Measurements from ENCODE around the gene KRT9.

Gene KRT9

DNA sequence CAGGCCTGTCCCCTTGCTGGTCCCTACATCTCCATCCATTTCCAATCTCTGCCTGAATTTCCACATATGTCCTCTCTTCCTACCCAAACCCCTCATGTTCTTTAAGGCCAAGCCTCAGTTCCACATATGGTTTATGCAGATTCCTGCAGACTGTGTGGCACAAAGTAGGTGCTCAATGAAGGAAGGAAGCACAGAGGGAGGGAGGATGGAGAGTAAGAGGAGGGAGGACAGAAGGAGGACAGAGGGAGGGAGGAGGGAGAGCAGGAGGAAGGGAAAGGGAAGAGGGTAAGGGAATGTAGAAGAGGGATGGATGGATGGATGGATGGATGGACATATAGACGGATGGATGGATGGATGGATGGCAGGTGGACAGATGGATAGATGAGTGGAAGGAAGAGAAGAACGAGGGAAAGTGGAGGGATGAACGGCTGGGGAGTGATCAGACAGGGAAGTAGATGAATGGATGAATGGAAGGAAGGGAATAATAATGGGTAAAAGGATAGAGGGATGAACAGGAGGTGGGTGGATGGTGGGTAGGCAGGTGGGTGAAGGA, 22.6 kb upstream of the KRT9 start:
- in situ Hi-C loops (cut with MboI; ENCODE audit: low sequenced_read_pairs, unreplicated experiment), result no loop called here

DNA sequence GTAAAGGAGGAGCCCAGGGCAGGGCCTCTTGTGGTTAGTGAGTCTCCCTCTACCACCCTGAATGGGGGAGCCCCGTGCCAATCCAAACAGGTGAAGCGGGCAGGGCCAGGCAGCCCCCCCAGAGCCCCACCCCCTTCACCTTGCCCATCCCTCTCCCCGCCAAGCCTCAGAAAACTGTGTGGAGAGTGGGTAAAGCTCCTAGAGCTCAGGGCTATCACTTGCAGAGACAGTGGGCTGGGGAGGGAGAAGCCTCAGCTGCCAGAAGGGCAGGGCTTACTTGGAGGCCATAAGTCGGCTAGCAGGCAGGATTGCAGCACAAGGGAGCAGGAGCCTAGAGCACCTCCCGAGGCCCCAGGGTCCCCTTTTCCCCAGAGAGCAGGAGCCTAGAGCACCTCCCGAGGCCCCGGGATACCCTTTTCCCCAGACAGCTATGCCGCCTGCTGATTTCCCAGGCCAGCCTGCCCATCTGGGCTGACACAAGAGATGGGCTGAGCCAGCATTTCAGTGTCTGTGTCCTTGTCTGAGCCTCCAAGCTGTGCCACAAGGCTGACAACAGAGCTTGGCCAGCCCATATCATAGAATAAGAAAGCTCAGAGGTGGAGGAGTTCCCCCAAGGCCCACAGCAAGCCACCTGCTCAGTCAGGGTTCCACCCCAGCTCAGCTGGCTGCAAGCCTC, 21.6 kb upstream of the KRT9 start:
- DNase-seq (ENCODE audit: low spot score), result no peak
- in situ Hi-C loops (cut with MboI; ENCODE audit: low sequenced_read_pairs, unreplicated experiment), result no loop called here
- TF ChIP-seq, protein P1, sequence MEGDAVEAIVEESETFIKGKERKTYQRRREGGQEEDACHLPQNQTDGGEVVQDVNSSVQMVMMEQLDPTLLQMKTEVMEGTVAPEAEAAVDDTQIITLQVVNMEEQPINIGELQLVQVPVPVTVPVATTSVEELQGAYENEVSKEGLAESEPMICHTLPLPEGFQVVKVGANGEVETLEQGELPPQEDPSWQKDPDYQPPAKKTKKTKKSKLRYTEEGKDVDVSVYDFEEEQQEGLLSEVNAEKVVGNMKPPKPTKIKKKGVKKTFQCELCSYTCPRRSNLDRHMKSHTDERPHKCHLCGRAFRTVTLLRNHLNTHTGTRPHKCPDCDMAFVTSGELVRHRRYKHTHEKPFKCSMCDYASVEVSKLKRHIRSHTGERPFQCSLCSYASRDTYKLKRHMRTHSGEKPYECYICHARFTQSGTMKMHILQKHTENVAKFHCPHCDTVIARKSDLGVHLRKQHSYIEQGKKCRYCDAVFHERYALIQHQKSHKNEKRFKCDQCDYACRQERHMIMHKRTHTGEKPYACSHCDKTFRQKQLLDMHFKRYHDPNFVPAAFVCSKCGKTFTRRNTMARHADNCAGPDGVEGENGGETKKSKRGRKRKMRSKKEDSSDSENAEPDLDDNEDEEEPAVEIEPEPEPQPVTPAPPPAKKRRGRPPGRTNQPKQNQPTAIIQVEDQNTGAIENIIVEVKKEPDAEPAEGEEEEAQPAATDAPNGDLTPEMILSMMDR (IDR thresholded peaks at IDR 0.05; ENCODE audit: borderline replicate concordance, control extremely low read depth, extremely low read depth, insufficient read depth, missing control alignments), result no peak

More for the DNA sequence above, 22.6 kb upstream of the KRT9 start:
- DNase-seq (ENCODE audit: low spot score), result no peak
- TF ChIP-seq, protein P1 (IDR thresholded peaks at IDR 0.05; ENCODE audit: borderline replicate concordance, control extremely low read depth, extremely low read depth, insufficient read depth, missing control alignments), result no peak

DNA sequence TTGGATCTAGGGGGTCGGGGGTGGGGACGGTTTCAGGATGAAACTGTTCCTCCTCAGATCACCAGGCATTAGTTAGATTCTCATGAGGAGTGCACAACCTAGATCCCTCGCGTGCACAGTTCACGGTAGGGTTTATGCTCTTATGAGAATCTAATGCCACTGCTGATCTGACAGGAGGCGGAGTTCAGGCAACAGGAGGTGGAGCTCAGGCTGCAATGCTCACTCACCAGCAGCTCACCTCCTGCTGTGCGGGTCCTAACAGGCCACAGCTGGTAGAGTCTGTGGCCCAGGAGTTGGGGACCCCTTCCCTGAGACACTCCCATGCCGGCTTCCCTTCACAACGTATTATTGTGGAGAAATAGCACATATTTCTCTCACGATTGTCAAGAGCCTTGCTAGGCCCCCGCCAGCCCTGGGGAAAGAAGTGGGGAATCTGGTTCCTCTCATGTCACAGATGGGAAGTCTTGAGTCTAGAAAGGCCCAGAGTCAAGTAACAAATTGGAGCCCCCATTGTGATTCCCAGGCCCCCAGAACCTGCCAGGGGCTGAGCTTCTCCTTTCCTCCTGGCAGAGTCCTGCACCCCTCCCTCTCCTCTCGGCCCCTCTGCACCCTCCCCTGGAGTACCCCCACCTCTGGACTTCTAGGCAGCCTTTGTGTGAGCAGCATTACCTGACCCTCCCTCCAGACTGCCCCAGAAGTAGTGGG, 20.9 kb upstream of the KRT9 start:
- no peak for DNase-seq (ENCODE audit: low spot score)
- in situ Hi-C loops (cut with MboI; ENCODE audit: low sequenced_read_pairs, unreplicated experiment), result no loop called here

DNA sequence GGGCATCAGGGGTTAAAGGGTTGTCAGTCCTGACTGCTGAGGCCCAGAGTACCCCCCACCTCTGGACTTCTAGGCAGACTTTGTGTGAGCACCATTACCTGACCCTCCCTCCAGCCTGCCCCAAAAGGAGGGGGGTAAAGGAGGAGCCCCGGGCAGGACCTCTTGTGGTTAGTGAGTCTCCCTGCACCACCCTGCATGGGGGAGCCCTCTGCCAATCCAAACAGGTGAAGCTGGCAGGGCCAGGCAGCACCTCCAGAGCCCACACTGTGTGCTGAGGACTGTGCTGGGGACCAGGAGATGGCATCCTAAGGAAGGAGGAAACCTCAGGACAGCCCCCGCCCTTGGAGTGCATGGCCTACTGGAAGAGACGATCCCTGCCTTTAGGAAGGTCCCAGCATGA, 17.4 kb upstream of the KRT9 start:
- DNase-seq (ENCODE audit: low spot score), result no peak
- in situ Hi-C loops (cut with MboI; ENCODE audit: low sequenced_read_pairs, unreplicated experiment), result no loop called here
- TF ChIP-seq, protein P1 (IDR thresholded peaks at IDR 0.05; ENCODE audit: borderline replicate concordance, control extremely low read depth, extremely low read depth, insufficient read depth, missing control alignments), result no peak

More for the DNA sequence above, 20.9 kb upstream of the KRT9 start:
- TF ChIP-seq, protein P1 (IDR thresholded peaks at IDR 0.05; ENCODE audit: borderline replicate concordance, control extremely low read depth, extremely low read depth, insufficient read depth, missing control alignments), result no peak

DNA sequence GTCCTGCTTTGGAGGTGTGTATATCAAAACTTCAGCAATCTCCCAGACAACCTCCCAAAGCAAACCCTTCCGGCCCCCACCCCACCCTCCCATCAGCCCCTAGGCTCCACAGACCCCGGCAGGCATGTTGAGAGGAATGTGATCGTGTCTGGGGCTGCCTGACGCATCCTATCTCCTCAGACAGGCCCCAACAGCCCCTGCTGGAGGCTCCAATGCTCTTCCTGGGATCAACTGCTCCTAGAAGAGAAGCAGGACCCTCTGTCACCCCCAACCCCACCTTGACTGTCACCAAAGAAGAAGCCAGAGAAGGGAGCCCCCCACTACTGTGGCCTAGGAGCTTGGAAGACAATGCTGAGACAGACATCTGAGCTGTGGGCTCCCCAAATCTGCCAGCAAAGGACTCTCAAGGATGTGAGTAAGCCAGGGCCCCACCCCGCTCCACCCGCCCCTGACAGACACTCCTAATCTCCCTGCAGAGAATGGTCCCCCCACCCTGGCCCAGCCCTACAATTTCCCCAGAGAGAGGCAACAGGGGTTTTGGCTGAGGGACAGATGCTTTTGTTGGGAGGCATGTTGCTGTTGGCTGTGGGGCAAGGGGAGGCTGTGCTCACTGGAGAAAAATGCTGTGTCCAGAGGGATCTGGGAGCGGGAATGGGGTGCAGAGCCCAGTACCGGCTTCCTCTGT, 16.4 kb upstream of the KRT9 start:
- DNase-seq (ENCODE audit: low spot score), result no peak
- TF ChIP-seq, protein P1 (IDR thresholded peaks at IDR 0.05; ENCODE audit: borderline replicate concordance, control extremely low read depth, extremely low read depth, insufficient read depth, missing control alignments), result no peak
- in situ Hi-C loops (cut with MboI; ENCODE audit: low sequenced_read_pairs, unreplicated experiment), result no loop called here

DNA sequence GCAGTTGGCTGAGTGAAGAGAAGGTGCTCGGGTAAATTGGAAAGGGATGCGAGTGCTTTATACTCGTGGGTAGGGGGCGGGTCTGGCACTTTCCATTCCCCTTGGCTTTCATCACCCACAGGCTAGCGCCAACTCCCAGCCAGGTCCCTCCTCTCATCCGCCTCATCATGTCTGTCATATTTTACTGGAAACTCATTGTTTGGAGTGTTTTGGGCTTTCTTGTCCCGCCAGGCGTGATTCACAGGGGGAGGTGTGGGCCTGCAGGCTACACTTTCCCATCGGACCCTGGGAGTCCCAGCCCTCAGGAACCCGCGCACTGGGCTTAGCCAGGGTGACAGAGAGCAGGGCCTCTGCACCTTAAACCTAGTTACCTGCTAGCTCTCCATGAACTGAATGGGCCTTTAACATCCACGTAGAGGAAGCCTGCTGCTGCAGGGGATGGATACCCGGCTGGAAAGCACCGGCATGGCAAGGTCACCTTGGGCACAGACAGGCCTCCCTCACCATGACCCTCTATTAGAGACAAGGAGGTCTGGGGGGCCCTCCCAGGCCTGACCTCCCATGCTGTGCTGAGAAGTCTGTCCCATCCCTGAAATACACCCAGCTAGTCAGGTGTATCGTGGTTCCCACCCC, 15.1 kb upstream of the KRT9 start, which contains the start of gene KRT14:
Gene KRT14, minus strand, starts transcription at position 33 of the 633 bp plus-strand sequence. CDS start 61 bp downstream, outside the sequence.
- TF ChIP-seq, protein P1 (IDR thresholded peaks at IDR 0.05; ENCODE audit: borderline replicate concordance, control extremely low read depth, extremely low read depth, insufficient read depth, missing control alignments), result no peak
- DNase-seq (ENCODE audit: low spot score), result no peak
- in situ Hi-C loops (cut with MboI; ENCODE audit: low sequenced_read_pairs, unreplicated experiment), result no loop called here

All from GM13976 (cell line).